Pancreas (tissue), 10 donors: ENCODE measurements around the gene CACNG7. TPM values are rescaled to one million over a fixed set of nuclear protein-coding genes. Genes with fewer than 3 reads are reported as not detected.
A peak's percentile ranks its signal among the peaks of the same experiment; 100 is the strongest.

Experiments
- ATAC-seq, 4 donors: fragments of 200-7000 bp; cut with Tn5 transposase; one replicate each; pipeline versions ENCODE4 v1.8.0 to v1.9.1; 2020; ENCODE audit warnings: mild to moderate bottlenecking in 4 of 4, moderate library complexity in 4 of 4
- DNase-seq, 6 donors: peaks; one replicate each; pipeline ENCODE4 v3.0.0-alpha.2; 2020
- FAIRE-seq: peaks from 2 replicates; lab custom pipeline; 2012; peaks lifted over from hg19 to GRCh38; lab: Jason Lieb, UNC
- H3K27ac ChIP-seq, 4 donors: fragments of 200-600 bp; sonication (generic); 1 replicate in 3 of 4; 2 replicates in 1 of 4; pipeline versions ENCODE4 v1.5.0 to v1.8.0; 2020
- H3K27me3 ChIP-seq, 4 donors: fragments of 200-600 bp; one replicate each; pipeline ENCODE4 v1.8.0; 2021
- H3K36me3 ChIP-seq, 3 donors: fragments of 200-600 bp; sonication (generic) in 1 of 3; one replicate each; pipeline versions ENCODE4 v1.5.0 to v1.8.0; 2020 to 2021
- H3K4me1 ChIP-seq, 3 donors: fragments of 200-600 bp; one replicate each; pipeline ENCODE4 v1.8.0; 2021
- H3K4me3 ChIP-seq, 4 donors: fragments of 200-600 bp; sonication (generic) in 2 of 4; one replicate each; pipeline versions ENCODE4 v1.5.0 to v1.8.0; 2020 to 2021
- H3K9me3 ChIP-seq, 4 donors: fragments of 200-600 bp; one replicate each; pipeline ENCODE4 v1.8.0; 2021
- WGBS, 2 donors: extraction: QIAGEN DNeasy Blood & Tissue Kit; methylation state at CpG; one replicate each; pipeline ENCODE4 v1.1.7; 2013; 5-methylcytosine and 5-hydroxymethylcytosine counted together
- intact Hi-C, 3 donors: fragments of 100-400 bp; cut with DNase I; formaldehyde crosslinking; loops; one replicate each; pipeline versions ENCODE4 v1.11.1 to v1.14.2; 2022
- polyA plus RNA-seq, 2 donors: library from polyadenylated mRNA; stranded (reverse); fragments of 200-250 nt; gene quantifications; one replicate each; pipeline ENCODE4 v1.2.3, GENCODE V29; 2013
- total RNA-seq, 6 donors: library from RNA; stranded (reverse); fragmentation: NEBNext Ultra II Directional in 4 of 6; extraction: Animal tissue kit (Norgen Biotek cat#: 25700) in 4 of 6; gene quantifications; one replicate each; pipeline versions ENCODE4 v1.2.1 to v1.2.4, GENCODE V29; 2021 to 2023
- TF ChIP-seq, protein P1 (sequence below), 4 donors: fragments of 200-600 bp; sonication (generic) in 3 of 4; IDR thresholded peaks; one replicate each; pipeline versions ENCODE4 v1.5.0 to v1.8.0; 2021; ENCODE audit warnings: antibody characterized with exemption in 4 of 4
- donor health status: healthy with polysubstance abuse.
- donor health status: DM: no; HTN: no; CAD: no; lungs with moderate emphysema.
- donor health status: DM: no; HTN: no; CAD: no.
- donor health status: control.
- donor health status: control.
- donor health status: Bipolar disorder and iron deficiency.
- donor health status: DM: yes; HTN: yes; CAD: no.
- donor health status: DM: no; HTN: no; CAD: no.
- donor health status: DM: no; HTN: no; CAD: no.
- donor health status: DM: yes; HTN: yes; CAD: no.

CACNG7 gene
- total and polyA plus RNA-seq, 8 donors = 0.02 to 0.09 (median 0.06) TPM; not detected in 4

DNA sequence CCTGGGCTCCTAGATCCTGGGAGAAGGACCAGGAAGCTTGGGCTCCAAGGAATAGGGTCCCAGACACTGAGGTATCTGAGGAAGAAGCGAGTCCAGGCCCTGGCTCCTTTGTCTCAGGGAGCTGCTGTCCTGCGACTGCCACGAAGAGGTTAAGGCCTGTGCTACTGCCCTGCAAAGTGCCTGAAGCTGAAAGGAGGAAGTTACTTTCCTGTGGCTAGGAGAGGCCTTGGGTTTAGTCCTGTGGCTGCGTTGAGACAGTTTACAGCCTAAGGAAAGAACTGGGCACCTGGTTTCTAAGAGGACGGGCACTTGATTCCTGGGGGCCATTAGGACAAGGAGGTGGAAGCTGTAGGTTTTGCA is 38.6 kb upstream of the CACNG7 start:
- FAIRE-seq (no peak), DNase-seq (peak in 1 of 6 donors; percentile 36), ATAC-seq (peak in 1 of 4 donors; percentile 6)
- intact Hi-C loops = no loop called here
- H3K36me3 ChIP-seq = peaks cover 0 to 11% (median 5%) of the 10 kb centered on the region in 3 donors
- peak overlapping the region in 3 of 4 donors; percentile 9 to 39 (median 39) for H3K27ac ChIP-seq
- TF ChIP-seq, protein P1, sequence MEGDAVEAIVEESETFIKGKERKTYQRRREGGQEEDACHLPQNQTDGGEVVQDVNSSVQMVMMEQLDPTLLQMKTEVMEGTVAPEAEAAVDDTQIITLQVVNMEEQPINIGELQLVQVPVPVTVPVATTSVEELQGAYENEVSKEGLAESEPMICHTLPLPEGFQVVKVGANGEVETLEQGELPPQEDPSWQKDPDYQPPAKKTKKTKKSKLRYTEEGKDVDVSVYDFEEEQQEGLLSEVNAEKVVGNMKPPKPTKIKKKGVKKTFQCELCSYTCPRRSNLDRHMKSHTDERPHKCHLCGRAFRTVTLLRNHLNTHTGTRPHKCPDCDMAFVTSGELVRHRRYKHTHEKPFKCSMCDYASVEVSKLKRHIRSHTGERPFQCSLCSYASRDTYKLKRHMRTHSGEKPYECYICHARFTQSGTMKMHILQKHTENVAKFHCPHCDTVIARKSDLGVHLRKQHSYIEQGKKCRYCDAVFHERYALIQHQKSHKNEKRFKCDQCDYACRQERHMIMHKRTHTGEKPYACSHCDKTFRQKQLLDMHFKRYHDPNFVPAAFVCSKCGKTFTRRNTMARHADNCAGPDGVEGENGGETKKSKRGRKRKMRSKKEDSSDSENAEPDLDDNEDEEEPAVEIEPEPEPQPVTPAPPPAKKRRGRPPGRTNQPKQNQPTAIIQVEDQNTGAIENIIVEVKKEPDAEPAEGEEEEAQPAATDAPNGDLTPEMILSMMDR (IDR thresholded peaks at IDR 0.05) = no peak
- 23 to 24% methylated on average over 5 of the region's 5 CpGs for WGBS, 2 donors
- H3K27me3 ChIP-seq = no peaks in the 10 kb centered on the region
- peaks cover 0 to 6% (median 0%) of the 10 kb centered on the region in 3 donors for H3K4me1 ChIP-seq
- H3K4me3 ChIP-seq = peak overlapping the region in 2 of 4 donors; percentile 11 to 86
- no peaks in the 10 kb centered on the region for H3K9me3 ChIP-seq

DNA sequence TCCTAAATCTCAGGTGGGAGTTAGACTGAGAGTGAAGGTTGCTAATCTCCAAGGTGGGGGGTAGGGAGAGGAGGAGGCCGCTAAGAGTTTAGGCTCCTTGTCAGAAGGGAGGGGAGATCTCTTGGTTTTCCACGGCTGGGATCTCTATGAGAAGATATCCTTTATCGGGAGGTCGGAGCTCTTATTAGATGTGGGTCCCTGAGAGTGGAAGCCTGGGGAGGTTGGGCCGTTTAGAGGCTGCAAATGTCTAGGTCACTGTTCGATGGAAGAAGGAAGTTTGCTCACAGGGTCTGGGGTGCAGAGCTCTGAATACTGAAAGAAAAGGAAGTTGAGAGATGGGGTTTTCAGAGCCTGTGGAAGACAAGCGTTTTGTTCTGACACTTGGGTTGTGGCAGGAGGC is 37.6 kb upstream of the CACNG7 start:
- Histone ChIP-seq H3K27me3 (no peaks in the 10 kb centered on the region), H3K36me3 (peaks cover 0 to 11% (median 5%) of the 10 kb centered on the region in 3 donors), H3K4me1 (peaks cover 0 to 6% (median 0%) of the 10 kb centered on the region in 3 donors), H3K27ac (peak overlapping the region in 1 of 4 donors; percentile 9), H3K4me3 (no peak overlapping the region), H3K9me3 (no peaks in the 10 kb centered on the region)
- ATAC-seq = no peak
- no peak for DNase-seq
- WGBS, 2 donors = 63 to 76% methylated on average over 7 of the region's 7 CpGs
- intact Hi-C loops = no loop called here
- no peak for FAIRE-seq
- TF ChIP-seq, protein P1 (IDR thresholded peaks at IDR 0.05) = no peak

GRCh38 chr19:53872762-53873161 is 36.3 kb upstream of the CACNG7 start:
- no peaks in the 10 kb centered on the region for H3K4me1 ChIP-seq
- H3K9me3 ChIP-seq = no peaks in the 10 kb centered on the region
- no peak overlapping the region for H3K4me3 ChIP-seq
- no peak for ATAC-seq
- 74 to 77% methylated on average over 6 of the region's 6 CpGs for WGBS, 2 donors
- FAIRE-seq = no peak
- peaks cover 0 to 11% (median 5%) of the 10 kb centered on the region in 3 donors for H3K36me3 ChIP-seq
- DNase-seq = no peak
- TF ChIP-seq, protein P1 (IDR thresholded peaks at IDR 0.05) = no peak
- intact Hi-C loops = no loop called here
- H3K27me3 ChIP-seq = no peaks in the 10 kb centered on the region
- no peak overlapping the region for H3K27ac ChIP-seq

DNA sequence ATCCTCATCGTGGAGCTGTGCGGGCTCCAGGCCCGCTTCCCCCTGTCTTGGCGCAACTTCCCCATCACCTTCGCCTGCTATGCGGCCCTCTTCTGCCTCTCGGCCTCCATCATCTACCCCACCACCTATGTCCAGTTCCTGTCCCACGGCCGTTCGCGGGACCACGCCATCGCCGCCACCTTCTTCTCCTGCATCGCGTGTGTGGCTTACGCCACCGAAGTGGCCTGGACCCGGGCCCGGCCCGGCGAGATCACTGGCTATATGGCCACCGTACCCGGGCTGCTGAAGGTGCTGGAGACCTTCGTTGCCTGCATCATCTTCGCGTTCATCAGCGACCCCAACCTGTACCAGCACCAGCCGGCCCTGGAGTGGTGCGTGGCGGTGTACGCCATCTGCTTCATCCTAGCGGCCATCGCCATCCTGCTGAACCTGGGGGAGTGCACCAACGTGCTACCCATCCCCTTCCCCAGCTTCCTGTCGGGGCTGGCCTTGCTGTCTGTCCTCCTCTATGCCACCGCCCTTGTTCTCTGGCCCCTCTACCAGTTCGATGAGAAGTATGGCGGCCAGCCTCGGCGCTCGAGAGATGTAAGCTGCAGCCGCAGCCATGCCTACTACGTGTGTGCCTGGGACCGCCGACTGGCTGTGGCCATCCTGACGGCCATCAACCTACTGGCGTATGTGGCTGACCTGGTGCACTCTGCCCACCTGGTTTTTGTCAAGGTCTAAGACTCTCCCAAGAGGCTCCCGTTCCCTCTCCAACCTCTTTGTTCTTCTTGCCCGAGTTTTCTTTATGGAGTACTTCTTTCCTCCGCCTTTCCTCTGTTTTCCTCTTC is 35.1 kb upstream of the CACNG7 start:
- intact Hi-C loops = no loop called here
- Histone ChIP-seq H3K36me3 (peaks cover 0 to 11% (median 5%) of the 10 kb centered on the region in 3 donors), H3K9me3 (no peaks in the 10 kb centered on the region), H3K4me1 (peaks cover 0 to 3% (median 0%) of the 10 kb centered on the region in 3 donors), H3K4me3 (no peak overlapping the region), H3K27ac (no peak overlapping the region), H3K27me3 (no peaks in the 10 kb centered on the region)
- DNase-seq (peak in 1 of 6 donors; percentile 23), ATAC-seq (no peak), FAIRE-seq (no peak)
- 94 to 95% methylated on average over 51 of the region's 51 CpGs for WGBS, 2 donors
- TF ChIP-seq, protein P1 (IDR thresholded peaks at IDR 0.05) = no peak

DNA sequence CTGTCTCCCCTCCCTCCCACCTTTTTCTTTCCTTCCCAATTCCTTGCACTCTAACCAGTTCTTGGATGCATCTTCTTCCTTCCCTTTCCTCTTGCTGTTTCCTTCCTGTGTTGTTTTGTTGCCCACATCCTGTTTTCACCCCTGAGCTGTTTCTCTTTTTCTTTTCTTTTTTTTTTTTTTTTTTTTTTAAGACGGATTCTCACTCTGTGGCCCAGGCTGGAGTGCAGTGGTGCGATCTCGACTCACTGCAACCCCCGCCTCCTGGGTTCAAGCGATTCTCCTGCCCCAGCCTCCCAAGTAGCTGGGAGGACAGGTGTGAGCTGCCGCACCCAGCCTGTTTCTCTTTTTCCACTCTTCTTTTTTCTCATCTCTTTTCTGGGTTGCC is 34.5 kb upstream of the CACNG7 start:
- H3K4me3 ChIP-seq = no peak overlapping the region
- WGBS, 2 donors = 77 to 92% methylated on average over 6 of the region's 6 CpGs
- TF ChIP-seq, protein P1 (IDR thresholded peaks at IDR 0.05) = no peak
- no peak overlapping the region for H3K27ac ChIP-seq
- FAIRE-seq (no peak), DNase-seq (no peak), ATAC-seq (no peak)
- H3K9me3 ChIP-seq = no peaks in the 10 kb centered on the region
- no peaks in the 10 kb centered on the region for H3K27me3 ChIP-seq
- peaks cover 0 to 11% (median 5%) of the 10 kb centered on the region in 3 donors for H3K36me3 ChIP-seq
- intact Hi-C loops = no loop called here
- H3K4me1 ChIP-seq = peaks cover 0 to 4% (median 0%) of the 10 kb centered on the region in 3 donors
